Body of pancreas (tissue), 4 donors: ENCODE data around the gene DDRGK1. TPM values are rescaled to one million over a fixed set of nuclear protein-coding genes. Genes with fewer than 3 reads are reported as not detected.
"Not testable (repeated sequence)": the region's sequence is repeated elsewhere in the genome, so short reads cannot be mapped to it uniquely, and the experiment has no call there.

ENCODE experiments used
- ATAC-seq: fragments of 150-250 bp; one replicate; pipeline ENCODE4 v1.9.1; 2016
- DNase-seq, 4 donors: peaks; one replicate each; pipeline ENCODE4 v3.0.0-alpha.2; 2019
- H3K27ac ChIP-seq, 4 donors: fragments of 200-600 bp; sonication (generic); 1 replicate in 3 of 4; 2 replicates in 1 of 4; pipeline versions ENCODE4 v1.5.1 to v1.6.1; 2016 to 2019; ENCODE audit warnings: mild to moderate bottlenecking in 1 of 4, mixed read lengths in 1 of 4, moderate library complexity in 1 of 4
- H3K27me3 ChIP-seq, 2 donors: fragments of 200-600 bp; sonication (generic); one replicate each; pipeline ENCODE4 v1.6.0; 2016; ENCODE audit warnings: mild to moderate bottlenecking in 1 of 2
- H3K36me3 ChIP-seq, 2 donors: fragments of 200-600 bp; sonication (generic); replicated peaks in 1 of 2; 2 replicates each; pipeline ENCODE4 v1.5.1; 2016; ENCODE audit warnings: low read depth in 2 of 2; ENCODE audit not compliant: insufficient read depth in 1 of 2
- H3K4me1 ChIP-seq: fragments of 200-600 bp; sonication (generic); one replicate; pipeline ENCODE4 v1.6.0; 2016
- H3K4me3 ChIP-seq, 2 donors: fragments of 200-600 bp; sonication (generic); 1 replicate in 1 of 2; 2 replicates in 1 of 2; pipeline ENCODE4 v1.5.1; 2016 to 2019
- H3K9me3 ChIP-seq, 3 donors: fragments of 200-600 bp; sonication (generic); 1 replicate in 2 of 3; 2 replicates in 1 of 3; pipeline ENCODE4 v1.5.1; 2016
- POLR2A ChIP-seq, 3 donors: fragments of 450-650 bp; IDR thresholded peaks; one replicate each; pipeline ENCODE4 v1.6.1; 2016; ENCODE audit warnings: antibody characterized with exemption in 3 of 3, mild to moderate bottlenecking in 2 of 3
- WGBS, 2 donors: methylation state at CpG; one replicate each; pipeline ENCODE4 v1.1.5; 2017; 5-methylcytosine and 5-hydroxymethylcytosine counted together
- intact Hi-C: fragments of 100-400 bp; cut with DNase I; formaldehyde crosslinking; loops from one replicate; pipeline ENCODE4 v1.15.1; 2023
- total RNA-seq, 2 donors: library from RNA; depleted of rRNA; stranded (reverse); fragments of >200 nt; gene quantifications; one replicate each; pipeline ENCODE4 v1.1.0, GENCODE V29; 2016
- TF ChIP-seq, protein P1 (sequence below), 7 experiments: fragments of 450-650 bp in 4 of 7; fragments of 200-600 bp in 3 of 7; sonication (generic) in 3 of 7; IDR thresholded peaks; one replicate each; pipeline ENCODE4 v1.5.1; 2016 to 2019; ENCODE audit warnings: antibody characterized with exemption in 7 of 7

DDRGK1 gene
- total RNA-seq, 2 donors from 2014 or later = 64.3 to 82.8 TPM

DNA sequence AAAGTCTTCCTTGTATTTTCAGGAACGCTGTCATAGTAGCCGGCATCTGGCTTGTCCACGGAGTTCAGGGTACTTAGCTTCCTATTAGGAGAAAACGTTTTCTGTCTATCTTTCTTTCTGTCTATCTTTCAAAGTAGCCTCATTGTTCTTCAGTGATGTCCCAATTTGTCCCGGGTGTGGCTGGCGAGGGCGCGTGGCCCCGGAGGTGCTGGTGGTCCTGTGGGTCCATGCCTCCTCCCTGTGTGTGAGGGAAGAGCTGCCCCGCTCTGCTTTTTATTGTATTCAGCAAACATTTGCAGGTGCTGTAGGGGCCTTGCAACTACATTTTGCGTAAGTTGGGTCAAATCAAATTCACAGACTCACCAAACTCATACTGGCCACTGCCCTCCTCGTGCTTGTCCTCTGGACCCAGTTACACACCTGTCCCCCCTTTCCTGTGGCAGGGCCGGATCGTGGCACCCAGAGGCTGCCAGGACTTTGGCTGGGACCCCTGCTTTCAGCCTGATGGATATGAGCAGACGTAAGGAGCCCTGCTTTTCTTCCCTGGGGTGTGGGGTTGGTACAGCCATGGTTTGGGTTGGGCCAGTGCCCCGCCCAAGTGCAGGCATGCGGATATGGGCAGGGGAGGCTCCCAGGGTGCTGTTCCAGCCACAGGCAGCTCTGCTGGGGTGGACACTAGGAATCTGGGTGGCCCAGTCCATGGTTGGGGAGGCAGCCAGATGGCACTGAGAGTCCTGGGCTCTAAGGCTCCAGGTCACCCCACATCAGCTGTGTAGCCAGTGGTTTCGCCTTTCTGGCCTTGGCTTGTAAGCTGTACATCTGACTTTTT is 17.1 kb upstream of the DDRGK1 start:
- Histone ChIP-seq H3K9me3 (no peaks in the 10 kb centered on the region), H3K36me3 (no peaks in the 10 kb centered on the region), H3K4me3 (no peak overlapping the region), H3K27ac (no peak overlapping the region), H3K27me3 (no peaks in the 10 kb centered on the region), H3K4me1 (peaks cover 7% of the 10 kb centered on the region)
- 83 to 87% methylated on average over 17 of the region's 18 CpGs for WGBS, 2 donors
- no peak for TF ChIP-seq POLR2A (IDR thresholded peaks at IDR 0.05)
- TF ChIP-seq, protein P1, sequence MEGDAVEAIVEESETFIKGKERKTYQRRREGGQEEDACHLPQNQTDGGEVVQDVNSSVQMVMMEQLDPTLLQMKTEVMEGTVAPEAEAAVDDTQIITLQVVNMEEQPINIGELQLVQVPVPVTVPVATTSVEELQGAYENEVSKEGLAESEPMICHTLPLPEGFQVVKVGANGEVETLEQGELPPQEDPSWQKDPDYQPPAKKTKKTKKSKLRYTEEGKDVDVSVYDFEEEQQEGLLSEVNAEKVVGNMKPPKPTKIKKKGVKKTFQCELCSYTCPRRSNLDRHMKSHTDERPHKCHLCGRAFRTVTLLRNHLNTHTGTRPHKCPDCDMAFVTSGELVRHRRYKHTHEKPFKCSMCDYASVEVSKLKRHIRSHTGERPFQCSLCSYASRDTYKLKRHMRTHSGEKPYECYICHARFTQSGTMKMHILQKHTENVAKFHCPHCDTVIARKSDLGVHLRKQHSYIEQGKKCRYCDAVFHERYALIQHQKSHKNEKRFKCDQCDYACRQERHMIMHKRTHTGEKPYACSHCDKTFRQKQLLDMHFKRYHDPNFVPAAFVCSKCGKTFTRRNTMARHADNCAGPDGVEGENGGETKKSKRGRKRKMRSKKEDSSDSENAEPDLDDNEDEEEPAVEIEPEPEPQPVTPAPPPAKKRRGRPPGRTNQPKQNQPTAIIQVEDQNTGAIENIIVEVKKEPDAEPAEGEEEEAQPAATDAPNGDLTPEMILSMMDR (IDR thresholded peaks at IDR 0.05) = no peak
- DNase-seq (no peak), ATAC-seq (no peak)
- intact Hi-C loops = no loop called here

GRCh38 chr20:3218307-3218988 is 14.0 kb upstream of the DDRGK1 start:
- TF ChIP-seq, protein P1 (IDR thresholded peaks at IDR 0.05) = peak; percentile 67 to 89 (median 77)
- no peak for TF ChIP-seq POLR2A (IDR thresholded peaks at IDR 0.05)
- WGBS, 2 donors = 14 to 62% methylated on average over 7 to 29 of the region's 30 CpGs
- H3K27me3 ChIP-seq = no peaks in the 10 kb centered on the region
- intact Hi-C loops = no loop called here
- H3K36me3 ChIP-seq = peaks cover 0 to 3% of the 10 kb centered on the region in 2 donors
- H3K4me3 ChIP-seq = no peak overlapping the region
- H3K4me1 ChIP-seq = peaks cover 7% of the 10 kb centered on the region
- peak; percentile 45 to 65 (median 60) for DNase-seq
- H3K27ac ChIP-seq = no peak overlapping the region
- H3K9me3 ChIP-seq = no peaks in the 10 kb centered on the region
- ATAC-seq = peak; percentile 74

DNA sequence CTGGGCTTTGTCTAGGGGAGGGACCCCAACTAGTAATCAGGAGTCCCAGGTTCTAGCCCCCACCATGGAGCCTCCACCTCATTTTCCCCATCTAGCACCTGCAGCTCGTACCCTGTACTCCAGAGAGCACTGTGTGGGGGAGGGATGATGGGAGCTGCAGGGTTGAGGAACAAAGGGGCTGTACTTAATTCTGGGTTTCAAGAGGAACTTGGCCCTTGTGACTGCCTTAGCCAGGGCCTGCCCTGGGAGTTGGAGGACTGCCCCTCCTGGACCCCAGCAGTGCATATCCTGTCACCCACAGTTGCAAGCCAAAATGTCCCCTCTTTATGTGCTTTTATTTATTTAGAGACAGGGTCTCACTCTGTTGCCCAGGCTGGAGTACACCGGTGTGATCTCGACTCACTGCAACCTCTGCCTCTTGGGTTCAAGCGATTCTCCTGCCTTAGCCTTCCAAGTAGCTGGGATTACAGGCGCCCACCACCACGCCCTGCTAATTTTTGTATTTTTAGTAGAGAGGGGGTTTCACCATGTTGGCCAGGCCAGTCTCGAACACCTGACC is 11.0 kb upstream of the DDRGK1 start:
- H3K36me3 ChIP-seq, DNase-seq, H3K27me3 ChIP-seq, H3K9me3 ChIP-seq, H3K4me3 ChIP-seq, H3K4me1 ChIP-seq, intact Hi-C loops, H3K27ac ChIP-seq, ATAC-seq: not testable (repeated sequence)
- WGBS, 2 donors = 96 to 98% methylated on average over 7 of the region's 7 CpGs

DNA sequence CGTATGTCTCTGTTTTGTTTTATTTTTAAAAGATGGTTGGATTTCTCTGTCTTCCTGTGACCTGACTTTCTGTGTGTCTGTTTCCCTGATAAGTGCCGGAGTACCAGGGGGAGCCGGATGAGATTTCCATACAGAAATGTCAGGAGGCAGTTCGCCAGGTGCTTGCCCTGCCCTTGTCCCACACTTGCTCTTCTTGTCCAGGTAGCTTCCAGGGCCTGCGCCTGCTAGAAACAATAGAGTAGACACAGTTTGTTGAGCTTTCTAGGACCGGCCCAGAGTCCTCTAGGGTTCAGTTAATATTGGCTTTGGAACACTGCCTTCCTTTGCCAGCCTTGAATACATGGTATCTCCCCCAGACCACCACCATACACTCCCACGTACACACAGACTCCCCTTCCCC is 8.7 kb upstream of the DDRGK1 start:
- TF ChIP-seq, protein P1 (IDR thresholded peaks at IDR 0.05) = no peak
- TF ChIP-seq POLR2A (IDR thresholded peaks at IDR 0.05) = no peak
- WGBS, 2 donors = 89 to 92% methylated on average over 7 of the region's 7 CpGs
- intact Hi-C loops = no loop called here

DNA sequence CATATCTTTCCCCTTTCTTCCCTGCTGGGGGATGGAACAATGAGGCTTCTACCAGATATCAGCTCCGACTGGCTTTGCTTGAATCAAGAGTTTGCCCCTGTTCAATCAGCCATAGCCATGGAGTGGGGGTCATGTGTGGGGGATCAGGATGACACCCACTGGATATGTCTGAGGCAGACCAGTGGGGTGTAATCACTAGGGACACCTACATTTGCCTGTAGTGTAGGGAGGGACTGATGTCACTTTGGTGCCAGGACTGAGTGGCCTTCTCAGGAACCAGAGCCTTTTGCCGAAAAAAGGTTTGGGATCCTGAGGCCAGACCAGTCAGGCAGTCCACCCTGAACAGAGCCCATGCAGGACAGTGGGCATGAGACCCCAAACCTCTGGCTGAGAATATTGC is 5.9 kb upstream of the DDRGK1 start:
- peaks cover 0 to 4% of the 10 kb centered on the region in 2 donors for H3K36me3 ChIP-seq
- no peaks in the 10 kb centered on the region for H3K9me3 ChIP-seq
- DNase-seq (no peak), ATAC-seq (no peak)
- H3K4me1 ChIP-seq = peaks cover 19% of the 10 kb centered on the region
- intact Hi-C loops = no loop called here
- H3K27me3 ChIP-seq = no peaks in the 10 kb centered on the region
- peak overlapping the region in 1 of 2 donors; percentile 71 for H3K4me3 ChIP-seq
- TF ChIP-seq, protein P1 (IDR thresholded peaks at IDR 0.05) = no peak
- no peak for TF ChIP-seq POLR2A (IDR thresholded peaks at IDR 0.05)
- no peak overlapping the region for H3K27ac ChIP-seq
- WGBS, 2 donors = 45 to 51% methylated on average over 2 of the region's 2 CpGs

More for the DNA sequence above, 8.7 kb upstream of the DDRGK1 start:
- Histone ChIP-seq H3K27ac (no peak overlapping the region), H3K9me3 (no peaks in the 10 kb centered on the region), H3K27me3 (no peaks in the 10 kb centered on the region), H3K4me1 (peaks cover 17% of the 10 kb centered on the region), H3K36me3 (peaks cover 0 to 5% of the 10 kb centered on the region in 2 donors), H3K4me3 (no peak overlapping the region)
- no peak for DNase-seq
- no peak for ATAC-seq
